ENCODE measurements around the gene EPHA1.

- no peak for TF ChIP-seq CTCF (IDR thresholded peaks at IDR 0.05; ENCODE audit: low read depth, low read length, poor library complexity, severe bottlenecking)
- TF ChIP-seq EZH2phosphoT487 (IDR thresholded peaks at IDR 0.05; ENCODE audit: borderline replicate concordance, low read length), result no peak
Measured at GRCh38 chr7:143397710-143398530, 10.7 kb downstream of the EPHA1 start.
